DOHH2 (cell line): ENCODE results near the gene MLLT3.

Experiments used
- CTCF ChIP-seq: fragments of 200-600 bp; sonication (generic); IDR thresholded peaks from one replicate; pipeline ENCODE4 v1.5.1; 2014; ENCODE audit warnings: antibody characterized with exemption, mild to moderate bottlenecking, low read depth, low read length; ENCODE audit not compliant: poor library complexity, severe bottlenecking
- EZH2phosphoT487 ChIP-seq: fragments of 200-600 bp; sonication (generic); IDR thresholded peaks from 2 replicates; pipeline ENCODE4 v1.6.1; 2017; ENCODE audit warnings: borderline replicate concordance, mild to moderate bottlenecking, antibody characterized with exemption, low read length, moderate library complexity, mixed read lengths

DNA sequence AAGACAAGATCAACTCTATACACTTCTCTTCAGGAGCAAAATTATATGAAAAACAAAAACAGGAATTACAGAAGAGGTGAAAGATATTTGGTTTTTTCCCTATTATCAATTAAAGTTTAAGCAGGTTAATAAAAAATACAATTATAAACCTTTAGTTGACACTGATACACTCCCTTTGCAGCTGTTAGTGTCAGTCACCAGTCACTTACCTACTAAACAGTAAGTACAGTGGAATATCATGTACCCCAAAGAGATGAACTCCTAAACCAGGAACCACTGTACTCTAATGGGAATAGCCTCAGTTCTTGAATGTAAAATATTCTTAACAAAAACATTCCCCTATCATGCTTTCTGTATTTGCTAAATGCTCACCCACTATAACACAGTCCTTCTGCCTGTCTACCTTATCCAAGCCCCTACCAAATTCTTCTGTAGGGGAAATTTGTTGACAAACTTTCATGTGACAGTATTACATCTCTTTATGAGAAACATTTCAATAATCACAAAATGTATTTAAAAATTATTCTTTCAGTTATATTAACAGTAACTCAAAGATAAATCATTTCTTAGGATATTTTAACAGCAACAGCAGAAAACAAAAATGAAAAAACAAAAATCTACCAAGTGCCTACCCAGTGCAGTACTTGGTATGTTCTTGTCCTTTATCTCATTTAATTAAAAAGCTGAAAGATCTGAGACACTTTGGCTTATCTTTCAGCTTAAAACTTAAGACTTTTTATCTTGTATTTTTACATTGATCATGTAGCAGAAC lies 212.8 kb downstream of the MLLT3 start:
- TF ChIP-seq CTCF (no peak), EZH2phosphoT487 (no peak)
